ENCODE data around the gene PIEZO2.

DNA sequence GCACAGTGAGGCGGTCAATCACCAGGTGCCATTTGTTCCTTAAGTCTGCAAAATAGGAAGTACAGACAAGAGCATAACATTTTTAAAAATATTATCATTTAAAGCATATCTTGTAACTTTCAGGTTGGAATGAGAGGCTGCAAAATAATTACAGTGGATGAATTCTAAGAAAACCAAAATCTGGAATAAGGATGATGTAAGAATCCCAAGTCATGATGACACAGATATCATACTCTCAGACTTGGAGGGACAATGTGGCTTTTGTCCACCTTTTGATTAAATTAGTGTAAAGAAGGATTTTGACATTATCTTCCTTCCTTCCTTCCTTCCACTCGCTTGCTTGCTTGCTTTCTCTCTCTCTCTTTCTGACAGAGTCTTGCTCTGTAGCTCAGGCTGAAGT lies 379.1 kb downstream of the PIEZO2 start:
- TF ChIP-seq, protein P1, sequence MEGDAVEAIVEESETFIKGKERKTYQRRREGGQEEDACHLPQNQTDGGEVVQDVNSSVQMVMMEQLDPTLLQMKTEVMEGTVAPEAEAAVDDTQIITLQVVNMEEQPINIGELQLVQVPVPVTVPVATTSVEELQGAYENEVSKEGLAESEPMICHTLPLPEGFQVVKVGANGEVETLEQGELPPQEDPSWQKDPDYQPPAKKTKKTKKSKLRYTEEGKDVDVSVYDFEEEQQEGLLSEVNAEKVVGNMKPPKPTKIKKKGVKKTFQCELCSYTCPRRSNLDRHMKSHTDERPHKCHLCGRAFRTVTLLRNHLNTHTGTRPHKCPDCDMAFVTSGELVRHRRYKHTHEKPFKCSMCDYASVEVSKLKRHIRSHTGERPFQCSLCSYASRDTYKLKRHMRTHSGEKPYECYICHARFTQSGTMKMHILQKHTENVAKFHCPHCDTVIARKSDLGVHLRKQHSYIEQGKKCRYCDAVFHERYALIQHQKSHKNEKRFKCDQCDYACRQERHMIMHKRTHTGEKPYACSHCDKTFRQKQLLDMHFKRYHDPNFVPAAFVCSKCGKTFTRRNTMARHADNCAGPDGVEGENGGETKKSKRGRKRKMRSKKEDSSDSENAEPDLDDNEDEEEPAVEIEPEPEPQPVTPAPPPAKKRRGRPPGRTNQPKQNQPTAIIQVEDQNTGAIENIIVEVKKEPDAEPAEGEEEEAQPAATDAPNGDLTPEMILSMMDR (IDR thresholded peaks at IDR 0.05; ENCODE audit: poor library complexity): no peak
- TF ChIP-seq EZH2 (IDR thresholded peaks at IDR 0.05; ENCODE audit: borderline replicate concordance): no peak
- TF ChIP-seq EZH2phosphoT487 (IDR thresholded peaks at IDR 0.05; ENCODE audit: low read depth, severe bottlenecking, unreplicated experiment): no peak

Data from hepatocyte (in vitro differentiated cells).